ENCODE measurements around the gene LYPLAL1.

Gene LYPLAL1

GRCh38 chr1:219179293-219179692 is 5.6 kb downstream of the LYPLAL1 start:
- TF ChIP-seq EZH2phosphoT487 (IDR thresholded peaks at IDR 0.05; ENCODE audit: borderline replicate concordance, low read length): no peak
- no peak for TF ChIP-seq CTCF (IDR thresholded peaks at IDR 0.05; ENCODE audit: low read depth, low read length, poor library complexity, severe bottlenecking)
- no peaks in the 10 kb centered on the region for H3K9me2 ChIP-seq (replicated peaks; ENCODE audit: control insufficient read depth, low read length)
- H3K36me3 ChIP-seq (ENCODE audit: control insufficient read depth, low read length): peaks cover 85% of the 10 kb centered on the region
- H3K79me2 ChIP-seq (ENCODE audit: control insufficient read depth, low read length): peaks cover 67% of the 10 kb centered on the region
- no peak overlapping the region for H3K27ac ChIP-seq (ENCODE audit: low read depth, low read length)
- no peaks in the 10 kb centered on the region for H4K20me1 ChIP-seq (ENCODE audit: control insufficient read depth, insufficient read depth, low read depth, low read length)
- H3K4me2 ChIP-seq (ENCODE audit: low read length): no peak overlapping the region
- no peaks in the 10 kb centered on the region for H3K9me3 ChIP-seq (ENCODE audit: control insufficient read depth, insufficient read depth, low read length)
- H3F3A ChIP-seq (ENCODE audit: control insufficient read depth, insufficient read depth): peaks cover 11% of the 10 kb centered on the region
- no peak overlapping the region for H3K4me3 ChIP-seq (ENCODE audit: low read length)
- no peaks in the 10 kb centered on the region for H3K27me3 ChIP-seq (ENCODE audit: control insufficient read depth, low read length)
- peaks cover 45% of the 10 kb centered on the region for H3K4me1 ChIP-seq (ENCODE audit: control insufficient read depth, low read length)

- Histone ChIP-seq H3K9me3 (ENCODE audit: control insufficient read depth, insufficient read depth, low read length) (no peaks in the 10 kb centered on the region), H3K79me2 (ENCODE audit: control insufficient read depth, low read length) (peaks cover 66% of the 10 kb centered on the region), H4K20me1 (ENCODE audit: control insufficient read depth, insufficient read depth, low read depth, low read length) (no peaks in the 10 kb centered on the region), H3K4me3 (ENCODE audit: low read length) (no peak overlapping the region), H3K27ac (ENCODE audit: low read depth, low read length) (peak overlapping the region; percentile 7; the same call in 1 of the 2 replicates), H3K4me1 (ENCODE audit: control insufficient read depth, low read length) (peaks cover 57% of the 10 kb centered on the region), H3K36me3 (ENCODE audit: control insufficient read depth, low read length) (peaks cover 63% of the 10 kb centered on the region), H3K4me2 (ENCODE audit: low read length) (peak overlapping the region; percentile 36), H3F3A (ENCODE audit: control insufficient read depth, insufficient read depth) (peaks cover 27% of the 10 kb centered on the region), H3K9me2 (replicated peaks; ENCODE audit: control insufficient read depth, low read length) (no peaks in the 10 kb centered on the region), H3K27me3 (ENCODE audit: control insufficient read depth, low read length) (no peaks in the 10 kb centered on the region)
- TF ChIP-seq EZH2phosphoT487 (IDR thresholded peaks at IDR 0.05; ENCODE audit: borderline replicate concordance, low read length): no peak
- TF ChIP-seq CTCF (IDR thresholded peaks at IDR 0.05; ENCODE audit: low read depth, low read length, poor library complexity, severe bottlenecking): no peak
These were observed 10.7 kb downstream of the LYPLAL1 start for GRCh38 chr1:219184337-219184736.

DNA sequence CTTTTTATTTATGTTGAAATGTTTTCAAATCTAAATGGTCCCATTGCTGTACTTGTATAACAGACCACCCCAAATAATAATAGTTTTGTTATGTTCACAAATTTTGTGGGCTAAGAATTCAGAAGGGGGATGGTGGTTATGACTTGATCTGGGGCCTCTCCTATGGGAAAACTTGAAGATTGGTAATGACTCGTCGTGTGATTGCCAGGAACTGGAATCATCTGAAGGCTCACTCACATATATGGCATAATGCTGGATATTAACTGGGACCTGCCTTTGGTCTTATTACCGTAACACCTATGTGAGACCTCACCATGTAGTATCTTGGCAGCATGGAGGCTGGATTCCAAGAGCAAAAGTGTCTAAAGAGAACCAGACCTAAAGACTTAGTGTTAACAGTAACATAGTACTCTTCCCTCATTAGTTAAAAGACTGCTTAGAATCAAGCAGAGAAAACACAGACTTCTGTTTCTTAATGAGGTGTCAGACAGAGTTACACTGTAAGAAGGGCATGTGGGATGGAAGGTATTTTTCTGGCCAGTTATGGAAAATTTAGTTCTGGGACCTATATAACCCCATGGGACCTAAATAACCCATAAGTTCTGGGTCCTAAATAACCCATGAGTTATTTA is 11.9 kb downstream of the LYPLAL1 start:
- Histone ChIP-seq H3K79me2 (ENCODE audit: control insufficient read depth, low read length) (peaks cover 73% of the 10 kb centered on the region), H3K4me1 (ENCODE audit: control insufficient read depth, low read length) (peaks cover 68% of the 10 kb centered on the region), H3K27ac (ENCODE audit: low read depth, low read length) (peak overlapping the region; percentile 91), H3K9me3 (ENCODE audit: control insufficient read depth, insufficient read depth, low read length) (no peaks in the 10 kb centered on the region), H3F3A (ENCODE audit: control insufficient read depth, insufficient read depth) (peaks cover 29% of the 10 kb centered on the region), H3K4me2 (ENCODE audit: low read length) (peak overlapping the region; percentile 68), H3K36me3 (ENCODE audit: control insufficient read depth, low read length) (peaks cover 51% of the 10 kb centered on the region), H3K4me3 (ENCODE audit: low read length) (peak overlapping the region; percentile 5), H3K27me3 (ENCODE audit: control insufficient read depth, low read length) (no peaks in the 10 kb centered on the region), H4K20me1 (ENCODE audit: control insufficient read depth, insufficient read depth, low read depth, low read length) (no peaks in the 10 kb centered on the region), H3K9me2 (replicated peaks; ENCODE audit: control insufficient read depth, low read length) (no peaks in the 10 kb centered on the region)
- TF ChIP-seq EZH2phosphoT487 (IDR thresholded peaks at IDR 0.05; ENCODE audit: borderline replicate concordance, low read length) (no peak), CTCF (IDR thresholded peaks at IDR 0.05; ENCODE audit: low read depth, low read length, poor library complexity, severe bottlenecking) (no peak)
